SU-DHL-6 (cell line): ENCODE measurements around the gene PUSL1.

ENCODE experiments used
- H2AFZ ChIP-seq: fragments of 200-600 bp; sonication (generic); 2 replicates; pipeline ENCODE4 v1.6.1; 2014; ENCODE audit warnings: low read depth, mild to moderate bottlenecking, moderate library complexity, mixed read lengths, antibody characterized with exemption, low read length; ENCODE audit not compliant: severe bottlenecking
- H3F3A ChIP-seq: fragments of 200-600 bp; shearing (Covaris generic); 2 replicates; pipeline ENCODE4 v1.6.0; 2016; ENCODE audit warnings: antibody characterized with exemption, mild to moderate bottlenecking; ENCODE audit not compliant: insufficient read depth
- H3K27ac ChIP-seq: fragments of 200-600 bp; sonication (generic); 2 replicates; pipeline ENCODE4 v1.5.1; 2016; ENCODE audit warnings: low read depth, mild to moderate bottlenecking, low read length, moderate library complexity, mixed read lengths
- H3K27me3 ChIP-seq: fragments of 200-600 bp; sonication (generic), shearing (Covaris generic); 2 replicates; pipeline ENCODE4 v1.6.0; 2014; ENCODE audit warnings: mild to moderate bottlenecking, low read length
- H3K36me3 ChIP-seq: fragments of 200-600 bp; sonication (generic); 2 replicates; pipeline ENCODE4 v1.6.1; 2014; ENCODE audit warnings: mild to moderate bottlenecking, low read length, mixed read lengths
- H3K4me2 ChIP-seq: fragments of 300-600, 200-600 bp; shearing (Covaris generic), sonication (generic); 2 replicates; pipeline ENCODE4 v1.6.0; 2014; ENCODE audit warnings: low read length, low read depth, mild to moderate bottlenecking; ENCODE audit not compliant: poor library complexity, severe bottlenecking
- H3K4me3 ChIP-seq: fragments of 200-600 bp; sonication (generic); 2 replicates; pipeline ENCODE4 v1.5.1; 2014; ENCODE audit warnings: antibody characterized with exemption, low read length, mild to moderate bottlenecking, mixed read lengths; ENCODE audit not compliant: insufficient read depth, poor library complexity, severe bottlenecking
- H3K79me2 ChIP-seq: fragments of 200-600 bp; sonication (generic); 2 replicates; pipeline ENCODE4 v1.6.1; 2014; ENCODE audit warnings: mild to moderate bottlenecking, low read length, moderate library complexity; ENCODE audit not compliant: insufficient read depth
- H3K9ac ChIP-seq: fragments of 200-600 bp; sonication (generic); 2 replicates; pipeline ENCODE4 v1.7.0; 2014; ENCODE audit warnings: mild to moderate bottlenecking, low read length
- H3K9me2 ChIP-seq: fragments of 200-600 bp; sonication (generic); replicated peaks from 2 replicates; pipeline ENCODE4 v1.6.1; 2014; ENCODE audit warnings: low read length; ENCODE audit not compliant: insufficient read depth
- H3K9me3 ChIP-seq: fragments of 200-600 bp; sonication (generic); 2 replicates; pipeline ENCODE4 v1.6.1; 2014; ENCODE audit warnings: low read length, mixed read lengths; ENCODE audit not compliant: insufficient read depth
- H4K20me1 ChIP-seq: fragments of 200-600 bp; sonication (generic); 2 replicates; pipeline ENCODE4 v1.6.1; 2014; ENCODE audit warnings: low read depth, mild to moderate bottlenecking, antibody characterized with exemption, low read length, moderate library complexity, mixed read lengths
- CTCF ChIP-seq: fragments of 200-600 bp; sonication (generic); IDR thresholded peaks from one replicate; pipeline ENCODE4 v1.5.1; 2017; ENCODE audit warnings: antibody characterized with exemption, mild to moderate bottlenecking, low read length, moderate library complexity; ENCODE audit not compliant: insufficient read depth, poor library complexity, severe bottlenecking
- EZH2phosphoT487 ChIP-seq: fragments of 200-600 bp; sonication (generic), shearing (Covaris generic); conservative IDR thresholded peaks from 2 replicates; pipeline ENCODE4 v1.6.1; 2018; ENCODE audit warnings: mild to moderate bottlenecking, antibody characterized with exemption, low read length, moderate library complexity, mixed read lengths

PUSL1 gene

GRCh38 chr1:1332774-1333480 is 24.5 kb downstream of the PUSL1 start:
- Histone ChIP-seq H3K9me2 (no peaks in the 10 kb centered on the region), H3K79me2 (no peaks in the 10 kb centered on the region), H3K36me3 (no peaks in the 10 kb centered on the region), H3K9me3 (no peaks in the 10 kb centered on the region), H3K4me3 (no peak overlapping the region), H3K4me2 (no peak overlapping the region), H4K20me1 (no peaks in the 10 kb centered on the region), H3K9ac (no peak overlapping the region), H2AFZ (no peak overlapping the region), H3F3A (no peaks in the 10 kb centered on the region), H3K27me3 (no peaks in the 10 kb centered on the region), H3K27ac (no peak overlapping the region)
- TF ChIP-seq CTCF (no peak), EZH2phosphoT487 (no peak)

- Histone ChIP-seq H3K4me2 (no peak overlapping the region), H3K9me3 (no peaks in the 10 kb centered on the region), H3F3A (no peaks in the 10 kb centered on the region), H3K9ac (no peak overlapping the region), H4K20me1 (no peaks in the 10 kb centered on the region), H3K27ac (no peak overlapping the region), H3K36me3 (no peaks in the 10 kb centered on the region), H3K4me3 (no peak overlapping the region), H3K79me2 (no peaks in the 10 kb centered on the region), H3K27me3 (no peaks in the 10 kb centered on the region), H2AFZ (no peak overlapping the region), H3K9me2 (no peaks in the 10 kb centered on the region)
- TF ChIP-seq CTCF, result no peak
- no peak for TF ChIP-seq EZH2phosphoT487
These were observed 25.3 kb downstream of the PUSL1 start for GRCh38 chr1:1333551-1334241.

- Histone ChIP-seq H3K4me3 (no peak overlapping the region), H3K4me2 (no peak overlapping the region), H3K9ac (no peak overlapping the region), H3F3A (no peaks in the 10 kb centered on the region), H3K9me3 (no peaks in the 10 kb centered on the region), H4K20me1 (no peaks in the 10 kb centered on the region), H3K36me3 (no peaks in the 10 kb centered on the region), H3K9me2 (no peaks in the 10 kb centered on the region), H3K79me2 (no peaks in the 10 kb centered on the region), H2AFZ (no peak overlapping the region), H3K27me3 (no peaks in the 10 kb centered on the region), H3K27ac (no peak overlapping the region)
- TF ChIP-seq EZH2phosphoT487 (no peak), CTCF (no peak)
These were observed 26.4 kb downstream of the PUSL1 start for GRCh38 chr1:1334835-1335234.
